HG02759 (cell line): ENCODE results near the gene HSP90AA1.
"Not testable (repeated sequence)": the region's sequence is repeated elsewhere in the genome, so short reads cannot be mapped to it uniquely, and the experiment has no call there.

Experiments used
- ATAC-seq: cut with Tn5 transposase; IDR thresholded peaks from one replicate; pipeline ENCODE4 v1.9.1; 2021; ENCODE audit warnings: mild to moderate bottlenecking, moderate library complexity; ENCODE audit not compliant: unreplicated experiment

HSP90AA1 gene

GRCh38 chr14:102086972-102087761 is at the start of gene HSP90AA1:
HSP90AA1 (minus strand) TSS chr14:102087044; CDS start chr14:102086378, 666 bp downstream.
- ATAC-seq: peak; percentile 80

GRCh38 chr14:102135456-102135855 is 48.6 kb upstream of the HSP90AA1 start:
- not testable (repeated sequence) for ATAC-seq

- not testable (repeated sequence) for ATAC-seq
Observed at GRCh38 chr14:102134719-102135118, 47.9 kb upstream of the HSP90AA1 start.

DNA sequence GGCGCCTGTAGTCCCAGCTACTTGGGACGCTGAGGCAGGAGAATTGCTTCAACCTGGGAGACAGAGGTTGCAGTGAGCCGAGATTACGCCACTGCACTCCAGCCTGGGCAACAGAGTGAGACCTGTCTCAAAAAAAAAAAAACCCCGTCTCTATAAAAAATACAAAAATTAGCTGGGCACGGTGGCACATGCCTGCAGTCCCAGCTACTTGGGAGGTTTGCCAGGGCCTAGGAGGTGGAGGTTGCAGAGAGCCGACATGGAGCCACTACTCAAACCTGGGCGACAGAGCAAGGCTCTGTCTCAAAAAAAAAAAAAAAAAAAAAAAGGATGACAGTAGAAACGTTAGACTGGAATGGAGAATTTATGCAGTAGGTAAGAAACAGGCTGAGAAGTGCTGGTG is 47.2 kb upstream of the HSP90AA1 start:
- not testable (repeated sequence) for ATAC-seq

GRCh38 chr14:102131741-102132140 is 44.9 kb upstream of the HSP90AA1 start:
- ATAC-seq: no peak

- no peak for ATAC-seq
Observed at GRCh38 chr14:102126807-102127455, 40.1 kb upstream of the HSP90AA1 start.

- no peak for ATAC-seq
Observed at GRCh38 chr14:102125546-102125945, 38.7 kb upstream of the HSP90AA1 start.

GRCh38 chr14:102124419-102124818 is 37.6 kb upstream of the HSP90AA1 start:
- ATAC-seq: no peak

GRCh38 chr14:102121567-102121966 is 34.7 kb upstream of the HSP90AA1 start:
- no peak for ATAC-seq

GRCh38 chr14:102120888-102121287 is 34.0 kb upstream of the HSP90AA1 start:
- no peak for ATAC-seq

- no peak for ATAC-seq
Observed at GRCh38 chr14:102117852-102118251, 31.0 kb upstream of the HSP90AA1 start.

DNA sequence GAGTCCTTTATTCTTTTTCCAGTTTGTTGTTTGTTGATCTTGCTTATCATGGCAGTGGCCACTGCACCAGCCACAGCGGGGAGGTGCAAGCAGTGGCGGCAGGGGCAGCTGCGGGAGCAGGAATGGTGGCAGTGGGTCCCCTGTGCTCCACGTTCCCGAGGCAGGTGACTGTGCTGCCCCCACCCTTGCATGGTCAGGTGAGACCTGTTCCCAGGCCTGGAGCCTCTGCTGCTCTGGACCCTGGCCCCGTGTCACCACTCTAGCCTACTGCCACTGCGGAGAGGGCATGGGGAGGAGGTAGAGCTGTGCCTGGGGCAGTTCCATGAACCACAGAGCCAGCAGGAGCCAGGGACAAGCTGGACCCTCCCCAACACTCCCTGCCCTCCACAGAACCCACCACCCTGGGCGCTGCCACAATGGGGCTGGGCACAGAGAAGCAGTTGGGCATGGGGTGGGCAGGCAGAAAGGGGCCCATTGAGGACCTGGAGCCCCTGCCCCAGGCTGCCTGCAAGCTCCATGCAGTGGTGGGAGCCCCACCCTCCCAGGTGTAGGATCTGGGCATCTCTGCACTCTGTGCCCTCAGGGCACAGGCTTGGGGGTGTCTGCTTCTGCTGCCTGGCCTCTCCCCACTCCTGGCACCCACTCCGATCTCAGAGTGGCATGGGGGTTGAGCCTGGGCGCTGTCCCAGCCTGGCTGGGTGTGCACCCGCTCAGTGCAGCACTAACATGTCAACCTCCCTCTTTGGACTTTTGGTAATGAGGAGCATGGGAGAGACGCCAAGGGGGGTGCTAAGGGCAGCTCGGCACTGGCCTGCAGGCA is 29.7 kb upstream of the HSP90AA1 start:
- no peak for ATAC-seq

DNA sequence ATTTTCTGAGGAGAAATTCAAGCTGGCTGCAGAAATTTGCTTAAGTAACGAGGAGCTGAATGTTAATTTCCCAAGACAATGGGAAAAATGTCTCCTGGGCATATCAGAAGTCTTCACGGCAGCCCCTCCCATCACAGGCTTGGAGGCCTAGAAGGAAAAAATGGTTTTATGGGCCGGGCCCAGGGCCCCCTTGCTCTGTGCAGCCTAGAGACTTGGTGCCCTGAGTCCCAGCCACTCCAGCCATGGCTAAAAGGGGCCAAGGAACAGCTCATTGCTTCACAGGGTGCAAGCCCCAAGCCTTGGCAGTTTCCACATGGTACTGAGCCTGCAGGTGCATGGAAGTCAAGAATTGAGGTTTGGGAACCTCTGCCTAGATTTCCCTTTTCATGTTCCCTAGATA is 24.3 kb upstream of the HSP90AA1 start:
- no peak for ATAC-seq

- ATAC-seq: not testable (repeated sequence)
Observed at GRCh38 chr14:102109332-102109731, 22.5 kb upstream of the HSP90AA1 start.

DNA sequence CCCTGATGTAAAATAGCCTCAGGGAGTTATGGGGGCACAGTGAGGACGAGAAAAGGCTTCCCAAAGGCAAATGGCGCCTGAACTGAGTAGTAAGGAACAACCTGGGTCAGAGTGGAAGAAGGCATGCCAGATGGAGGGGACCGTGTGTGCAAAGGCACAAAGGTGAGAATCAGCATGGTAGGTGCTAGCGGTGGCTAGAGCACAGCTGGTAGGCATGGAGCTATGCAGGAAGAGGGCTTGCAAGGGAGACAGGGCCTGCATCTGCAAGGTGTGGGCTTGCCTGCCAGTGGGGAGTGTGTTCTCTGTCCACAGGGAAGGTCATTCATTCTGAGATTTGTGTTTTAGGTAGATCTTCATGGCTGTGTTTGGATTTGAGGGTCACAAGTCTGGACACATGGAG is 18.5 kb upstream of the HSP90AA1 start:
- ATAC-seq: no peak

GRCh38 chr14:102103062-102103695 is 16.3 kb upstream of the HSP90AA1 start:
- peak; percentile 66 for ATAC-seq

DNA sequence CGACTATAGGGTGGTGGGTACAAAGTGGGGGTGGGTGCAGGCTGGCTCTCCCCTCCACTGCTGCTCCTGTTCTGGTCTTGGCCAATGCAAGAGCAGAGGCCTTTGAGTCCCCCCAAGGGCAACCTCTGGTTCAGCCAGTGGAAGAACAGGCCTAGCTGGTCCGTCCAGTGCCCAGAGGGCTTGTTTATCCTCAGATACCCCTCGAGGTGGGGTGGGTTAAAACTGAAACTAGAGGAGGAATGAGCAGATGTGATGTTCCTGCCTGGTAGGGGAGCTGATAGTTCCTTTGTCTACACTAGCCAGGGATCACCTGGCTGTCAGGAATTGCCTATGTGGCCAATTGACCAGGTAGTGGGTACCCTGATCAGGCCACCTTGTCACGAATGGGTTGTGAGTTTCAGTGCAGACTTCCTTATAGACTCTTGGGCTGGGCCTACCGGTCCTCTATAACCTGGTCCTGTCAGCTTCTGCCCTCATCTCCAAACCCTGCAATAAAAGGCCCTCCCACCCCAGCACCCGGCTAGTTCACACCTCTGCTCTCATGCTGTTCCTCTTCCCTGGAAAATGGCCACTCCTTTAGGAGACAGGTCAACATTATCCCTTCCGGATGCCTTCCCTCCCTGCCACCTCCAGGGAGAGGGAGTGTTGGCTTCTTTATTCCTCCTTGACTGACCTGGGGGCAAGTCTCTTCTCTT is 10.7 kb upstream of the HSP90AA1 start:
- no peak for ATAC-seq

DNA sequence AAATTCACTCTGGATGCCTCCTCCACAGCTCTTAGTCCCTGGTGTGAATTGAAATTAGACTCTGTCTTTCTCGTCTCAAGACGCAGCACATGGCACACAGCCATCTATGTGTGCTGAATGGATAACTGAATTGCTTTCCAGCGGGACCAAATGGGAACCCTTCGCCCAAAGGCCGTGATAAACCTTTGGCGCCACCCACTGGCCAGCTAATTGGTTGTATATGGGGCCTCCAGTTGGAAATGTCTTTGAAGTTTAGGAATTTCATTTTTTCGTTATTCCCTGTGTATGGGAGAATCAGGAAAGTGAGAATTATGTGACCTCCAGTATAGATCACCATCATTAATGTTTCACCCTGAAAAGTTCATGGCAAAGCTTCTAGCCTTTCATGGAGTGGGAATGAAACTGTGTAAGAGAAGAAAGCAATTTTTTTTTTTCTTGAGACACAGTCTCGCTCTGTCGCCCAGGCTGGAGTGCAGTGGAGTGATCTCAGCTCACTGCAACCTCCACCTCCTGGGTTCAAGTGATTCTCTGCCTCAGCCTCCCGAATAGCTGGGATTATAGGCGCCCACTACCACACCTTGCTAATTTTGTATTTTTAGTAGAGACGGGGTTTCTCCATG is 9.8 kb upstream of the HSP90AA1 start:
- no peak for ATAC-seq

DNA sequence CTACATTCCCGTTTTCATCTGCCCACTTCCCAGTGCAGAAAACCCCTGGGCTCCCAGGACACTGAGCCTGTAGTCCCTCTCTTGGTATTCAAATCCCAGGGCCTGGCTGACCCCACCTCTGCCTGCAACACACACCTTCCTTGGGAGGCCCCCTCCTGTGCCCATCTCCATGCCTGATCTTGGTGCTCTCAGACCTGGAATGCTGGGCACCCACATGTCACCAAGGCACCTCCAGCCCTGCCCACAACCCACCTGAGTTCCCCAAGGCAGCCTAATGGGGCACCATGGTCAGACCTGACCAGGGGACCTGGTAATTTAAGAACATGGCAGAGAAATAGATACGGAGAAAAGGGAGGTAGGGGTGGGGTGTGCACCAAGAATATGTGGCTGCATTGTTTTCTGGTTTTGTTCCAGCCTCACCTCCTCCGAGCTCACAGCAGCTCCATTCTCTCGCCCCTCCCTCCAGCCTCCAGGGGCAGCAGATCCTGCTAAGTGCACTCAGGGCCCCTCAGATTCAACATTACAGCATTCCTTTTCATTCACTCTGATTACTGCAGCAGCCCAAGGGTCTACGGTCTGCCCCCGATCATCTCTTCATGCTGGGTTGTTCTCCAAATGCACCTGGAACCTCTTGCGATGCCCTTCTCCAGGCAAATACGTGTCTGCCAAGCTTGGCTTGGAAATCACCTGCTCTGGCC is 9.2 kb upstream of the HSP90AA1 start:
- no peak for ATAC-seq
